GM18520 (cell line): ENCODE data around the gene HOXB9.

Experiments used
- ATAC-seq: cut with Tn5 transposase; IDR thresholded peaks from one replicate; pipeline ENCODE4 v1.9.1; 2021; ENCODE audit not compliant: unreplicated experiment

HOXB9 gene

GRCh38 chr17:48588528-48588927 is 37.6 kb downstream of the HOXB9 start:
- ATAC-seq = no peak

GRCh38 chr17:48588074-48588415 is 38.1 kb downstream of the HOXB9 start:
- no peak for ATAC-seq

GRCh38 chr17:48587276-48588073 is 38.7 kb downstream of the HOXB9 start:
- ATAC-seq = no peak

GRCh38 chr17:48586355-48587258 is 39.6 kb downstream of the HOXB9 start:
- ATAC-seq = no peak

GRCh38 chr17:48584223-48584741 is 41.9 kb downstream of the HOXB9 start:
- no peak for ATAC-seq

- ATAC-seq = no peak
Measured at GRCh38 chr17:48583708-48584222, 42.4 kb downstream of the HOXB9 start.

- ATAC-seq = no peak
Measured at GRCh38 chr17:48582750-48583069, 43.4 kb downstream of the HOXB9 start.

- ATAC-seq = no peak
Measured at GRCh38 chr17:48579760-48580554, 46.2 kb downstream of the HOXB9 start.

- no peak for ATAC-seq
Measured at GRCh38 chr17:48579471-48579759, 46.7 kb downstream of the HOXB9 start.

GRCh38 chr17:48578616-48579470 is 47.3 kb downstream of the HOXB9 start:
- no peak for ATAC-seq

- no peak for ATAC-seq
Measured at GRCh38 chr17:48577946-48578615, 48.1 kb downstream of the HOXB9 start, which contains the start of gene HOXB4. Gene HOXB4, minus strand, starts transcription at chr17:48578350. Its CDS starts 31 bp downstream, at chr17:48578319.

- no peak for ATAC-seq
Measured at GRCh38 chr17:48577330-48577945, 48.7 kb downstream of the HOXB9 start.

- no peak for ATAC-seq
Measured at GRCh38 chr17:48576479-48577309, 49.5 kb downstream of the HOXB9 start.

- no peak for ATAC-seq
Measured at GRCh38 chr17:48575673-48576478, 50.3 kb downstream of the HOXB9 start.

GRCh38 chr17:48575066-48575582 is 51.0 kb downstream of the HOXB9 start:
- no peak for ATAC-seq

- no peak for ATAC-seq
Measured at GRCh38 chr17:48574505-48575065, 51.6 kb downstream of the HOXB9 start.

GRCh38 chr17:48571826-48572417 is 54.2 kb downstream of the HOXB9 start:
- no peak for ATAC-seq
